ENCODE measurements around the gene MAP3K3.

DNA sequence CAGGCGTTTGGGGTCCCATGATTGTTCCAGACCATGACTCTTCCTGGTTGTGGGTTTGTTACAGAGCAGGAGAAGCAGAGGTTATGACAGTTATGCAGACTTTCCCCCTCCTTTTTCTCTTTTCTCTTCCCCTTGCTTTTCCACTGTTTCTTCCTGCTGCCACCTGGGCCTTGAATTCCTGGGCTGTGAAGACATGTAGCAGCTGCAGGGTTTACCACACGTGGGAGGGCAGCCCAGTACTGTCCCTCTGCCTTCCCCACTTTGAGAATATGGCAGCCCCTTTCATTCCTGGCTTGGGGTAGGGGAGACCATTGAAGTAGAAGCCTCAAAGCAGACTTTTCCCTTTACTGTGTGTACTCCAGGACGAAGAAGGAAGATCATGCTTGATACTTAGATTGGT lies 29.4 kb upstream of the MAP3K3 start:
- TF ChIP-seq, protein P1, sequence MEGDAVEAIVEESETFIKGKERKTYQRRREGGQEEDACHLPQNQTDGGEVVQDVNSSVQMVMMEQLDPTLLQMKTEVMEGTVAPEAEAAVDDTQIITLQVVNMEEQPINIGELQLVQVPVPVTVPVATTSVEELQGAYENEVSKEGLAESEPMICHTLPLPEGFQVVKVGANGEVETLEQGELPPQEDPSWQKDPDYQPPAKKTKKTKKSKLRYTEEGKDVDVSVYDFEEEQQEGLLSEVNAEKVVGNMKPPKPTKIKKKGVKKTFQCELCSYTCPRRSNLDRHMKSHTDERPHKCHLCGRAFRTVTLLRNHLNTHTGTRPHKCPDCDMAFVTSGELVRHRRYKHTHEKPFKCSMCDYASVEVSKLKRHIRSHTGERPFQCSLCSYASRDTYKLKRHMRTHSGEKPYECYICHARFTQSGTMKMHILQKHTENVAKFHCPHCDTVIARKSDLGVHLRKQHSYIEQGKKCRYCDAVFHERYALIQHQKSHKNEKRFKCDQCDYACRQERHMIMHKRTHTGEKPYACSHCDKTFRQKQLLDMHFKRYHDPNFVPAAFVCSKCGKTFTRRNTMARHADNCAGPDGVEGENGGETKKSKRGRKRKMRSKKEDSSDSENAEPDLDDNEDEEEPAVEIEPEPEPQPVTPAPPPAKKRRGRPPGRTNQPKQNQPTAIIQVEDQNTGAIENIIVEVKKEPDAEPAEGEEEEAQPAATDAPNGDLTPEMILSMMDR (IDR thresholded peaks at IDR 0.05; ENCODE audit: insufficient read depth, low read length) = no peak
- no peak for TF ChIP-seq POLR2AphosphoS5 (IDR thresholded peaks at IDR 0.05; ENCODE audit: low read depth)
- no peak for TF ChIP-seq SPI1 (IDR thresholded peaks at IDR 0.05; ENCODE audit: borderline replicate concordance, low read depth)
- TF ChIP-seq, protein P2, sequence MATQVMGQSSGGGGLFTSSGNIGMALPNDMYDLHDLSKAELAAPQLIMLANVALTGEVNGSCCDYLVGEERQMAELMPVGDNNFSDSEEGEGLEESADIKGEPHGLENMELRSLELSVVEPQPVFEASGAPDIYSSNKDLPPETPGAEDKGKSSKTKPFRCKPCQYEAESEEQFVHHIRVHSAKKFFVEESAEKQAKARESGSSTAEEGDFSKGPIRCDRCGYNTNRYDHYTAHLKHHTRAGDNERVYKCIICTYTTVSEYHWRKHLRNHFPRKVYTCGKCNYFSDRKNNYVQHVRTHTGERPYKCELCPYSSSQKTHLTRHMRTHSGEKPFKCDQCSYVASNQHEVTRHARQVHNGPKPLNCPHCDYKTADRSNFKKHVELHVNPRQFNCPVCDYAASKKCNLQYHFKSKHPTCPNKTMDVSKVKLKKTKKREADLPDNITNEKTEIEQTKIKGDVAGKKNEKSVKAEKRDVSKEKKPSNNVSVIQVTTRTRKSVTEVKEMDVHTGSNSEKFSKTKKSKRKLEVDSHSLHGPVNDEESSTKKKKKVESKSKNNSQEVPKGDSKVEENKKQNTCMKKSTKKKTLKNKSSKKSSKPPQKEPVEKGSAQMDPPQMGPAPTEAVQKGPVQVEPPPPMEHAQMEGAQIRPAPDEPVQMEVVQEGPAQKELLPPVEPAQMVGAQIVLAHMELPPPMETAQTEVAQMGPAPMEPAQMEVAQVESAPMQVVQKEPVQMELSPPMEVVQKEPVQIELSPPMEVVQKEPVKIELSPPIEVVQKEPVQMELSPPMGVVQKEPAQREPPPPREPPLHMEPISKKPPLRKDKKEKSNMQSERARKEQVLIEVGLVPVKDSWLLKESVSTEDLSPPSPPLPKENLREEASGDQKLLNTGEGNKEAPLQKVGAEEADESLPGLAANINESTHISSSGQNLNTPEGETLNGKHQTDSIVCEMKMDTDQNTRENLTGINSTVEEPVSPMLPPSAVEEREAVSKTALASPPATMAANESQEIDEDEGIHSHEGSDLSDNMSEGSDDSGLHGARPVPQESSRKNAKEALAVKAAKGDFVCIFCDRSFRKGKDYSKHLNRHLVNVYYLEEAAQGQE (IDR thresholded peaks at IDR 0.05; ENCODE audit: insufficient replicate concordance, low read depth) = no peak

Data from HL-60 (cell line).